GM23338 (cell line): Measurements from ENCODE around the gene ITGA2.

ENCODE experiments used
- CREB1 ChIP-seq: fragments of 250-450 bp; sonication (Bioruptor Pico); IDR thresholded peaks from 2 replicates; pipeline ENCODE4 v1.5.0; 2020; ENCODE audit warnings: low read depth, mild to moderate bottlenecking, moderate library complexity
- CTCF ChIP-seq, 2 experiments: fragments of 200-600 bp in 1 of 2; sonication (generic) in 1 of 2; conservative IDR thresholded peaks; 2 replicates each; pipeline versions ENCODE4 v1.5.1 to v1.6.1; 2016 to 2017; ENCODE audit warnings: antibody characterized with exemption in 2 of 2, low read depth in 2 of 2, mild to moderate bottlenecking in 2 of 2, moderate library complexity in 1 of 2
- EZH2 ChIP-seq: fragments of 200-600 bp; sonication (generic); IDR thresholded peaks from one replicate; pipeline ENCODE4 v1.8.0; 2017; ENCODE audit warnings: antibody characterized with exemption, mild to moderate bottlenecking, low read depth; ENCODE audit not compliant: unreplicated experiment
- JUNB ChIP-seq: IDR thresholded peaks from one replicate; pipeline ENCODE4 v1.6.1; 2016; ENCODE audit warnings: antibody characterized with exemption; ENCODE audit not compliant: unreplicated experiment
- POLR2AphosphoS5 ChIP-seq: IDR thresholded peaks from 2 replicates; pipeline ENCODE4 v1.6.1; 2016; ENCODE audit warnings: antibody characterized with exemption, low read depth
- REST ChIP-seq: IDR thresholded peaks from one replicate; pipeline ENCODE4 v1.6.1; 2018; ENCODE audit warnings: antibody characterized with exemption; ENCODE audit not compliant: unreplicated experiment
- STAT1 ChIP-seq: IDR thresholded peaks from one replicate; pipeline ENCODE4 v1.6.1; 2016; ENCODE audit warnings: antibody characterized with exemption; ENCODE audit not compliant: unreplicated experiment
- ZNF462 ChIP-seq: fragments of 250-450 bp; sonication (Bioruptor Pico); IDR thresholded peaks from 2 replicates; pipeline ENCODE4 v1.5.0; 2020; ENCODE audit warnings: mild to moderate bottlenecking, moderate library complexity

- TF ChIP-seq CTCF (conservative IDR thresholded peaks at IDR 0.05; ENCODE audit: low read depth in 2 of 2) (no peak), STAT1 (no peak), EZH2 (no peak), REST (no peak), JUNB (no peak), POLR2AphosphoS5 (no peak), ZNF462 (CRISPR knock-in tag) (no peak), CREB1 (CRISPR knock-in tag) (no peak)
Measured at GRCh38 chr5:53120165-53120564, 131.0 kb downstream of the ITGA2 start.
